Measurements from ENCODE around the gene AUTS2. TPM values are rescaled to one million over a fixed set of nuclear protein-coding genes. Genes with fewer than 3 reads are reported as not detected.

Gene AUTS2
- total RNA-seq, 4 donors from 2014 or later, result 14.9 to 27.2 (median 17.5) TPM

- DNase-seq, result no peak
- Histone ChIP-seq H3K9me3 (no peaks in the 10 kb centered on the region), H3K36me3 (no peaks in the 10 kb centered on the region), H3K27ac (no peak overlapping the region), H3K4me1 (no peaks in the 10 kb centered on the region), H3K27me3 (no peaks in the 10 kb centered on the region), H3K4me3 (replicated peaks in 1 of 3) (no peak overlapping the region)
- 89 to 94% methylated on average over 2 of the region's 2 CpGs for WGBS, 2 donors
- TF ChIP-seq POLR2A (IDR thresholded peaks at IDR 0.05) (no peak), CTCF (IDR thresholded peaks at IDR 0.05) (no peak)
- intact Hi-C loops (cut with DNase I), result no loop called here
These were observed 101.7 kb downstream of the AUTS2 start for GRCh38 chr7:69699931-69700330.

- TF ChIP-seq POLR2A (IDR thresholded peaks at IDR 0.05) (no peak), CTCF (IDR thresholded peaks at IDR 0.05) (no peak)
- Histone ChIP-seq H3K4me1 (no peaks in the 10 kb centered on the region), H3K36me3 (no peaks in the 10 kb centered on the region), H3K4me3 (replicated peaks in 1 of 3) (no peak overlapping the region), H3K27ac (no peak overlapping the region), H3K27me3 (no peaks in the 10 kb centered on the region), H3K9me3 (no peaks in the 10 kb centered on the region)
- 88 to 91% methylated on average over 3 of the region's 3 CpGs for WGBS, 2 donors
- no peak for DNase-seq
- intact Hi-C loops (cut with DNase I), result no loop called here
These were observed 102.1 kb downstream of the AUTS2 start for GRCh38 chr7:69700331-69700730.

GRCh38 chr7:69701288-69701687, 103.0 kb downstream of the AUTS2 start:
- Histone ChIP-seq H3K27ac (no peak overlapping the region), H3K4me1 (no peaks in the 10 kb centered on the region), H3K27me3 (no peaks in the 10 kb centered on the region), H3K36me3 (no peaks in the 10 kb centered on the region), H3K4me3 (replicated peaks in 1 of 3) (no peak overlapping the region), H3K9me3 (no peaks in the 10 kb centered on the region)
- WGBS, 2 donors, result 64 to 75% methylated on average over 5 of the region's 5 CpGs
- intact Hi-C loops (cut with DNase I), result no loop called here
- TF ChIP-seq POLR2A (IDR thresholded peaks at IDR 0.05), result no peak
- no peak for TF ChIP-seq CTCF (IDR thresholded peaks at IDR 0.05)
- no peak for DNase-seq

- TF ChIP-seq POLR2A (IDR thresholded peaks at IDR 0.05), result no peak
- no peak for TF ChIP-seq CTCF (IDR thresholded peaks at IDR 0.05)
- H3K9me3 ChIP-seq, result no peaks in the 10 kb centered on the region
These were observed 104.1 kb downstream of the AUTS2 start for GRCh38 chr7:69702357-69702756.

GRCh38 chr7:69703099-69703498, 104.8 kb downstream of the AUTS2 start:
- WGBS, 2 donors, result 44 to 66% methylated on average over 2 of the region's 2 CpGs
- intact Hi-C loops (cut with DNase I), result no loop called here
- DNase-seq, result no peak
- no peaks in the 10 kb centered on the region for H3K9me3 ChIP-seq
- H3K27ac ChIP-seq, result no peak overlapping the region
- no peaks in the 10 kb centered on the region for H3K27me3 ChIP-seq
- no peak overlapping the region for H3K4me3 ChIP-seq (replicated peaks in 1 of 3)
- H3K4me1 ChIP-seq, result no peaks in the 10 kb centered on the region
- no peaks in the 10 kb centered on the region for H3K36me3 ChIP-seq
- TF ChIP-seq CTCF (IDR thresholded peaks at IDR 0.05), result no peak
- no peak for TF ChIP-seq POLR2A (IDR thresholded peaks at IDR 0.05)

More at GRCh38 chr7:69702357-69702756, 104.1 kb downstream of the AUTS2 start:
- Histone ChIP-seq H3K27ac (no peak overlapping the region), H3K4me3 (replicated peaks in 1 of 3) (no peak overlapping the region), H3K27me3 (no peaks in the 10 kb centered on the region), H3K4me1 (no peaks in the 10 kb centered on the region), H3K36me3 (no peaks in the 10 kb centered on the region)
- no peak for DNase-seq
- intact Hi-C loops (cut with DNase I), result no loop called here
- 87 to 94% methylated on average over 1 of the region's 1 CpG for WGBS, 2 donors

Measured in thyroid gland (tissue), 4 donors.